H1 (cell line): Measurements from ENCODE around the gene LHPP. TPM values are rescaled to one million over a fixed set of nuclear protein-coding genes. Genes with fewer than 3 reads are reported as not detected.
"Not testable (repeated sequence)": the region's sequence is repeated elsewhere in the genome, so short reads cannot be mapped to it uniquely, and the experiment has no call there.

Experiments
- CTCF ChIA-PET: fragments of 300-600 bp; sonication (Branson Sonifier 250); formaldehyde crosslinking; loops from one replicate; lab custom pipeline; 2021; ENCODE audit not compliant: partially characterized antibody; lab: Charles Lee
- POLR2A ChIA-PET: fragments of 300-600 bp; sonication (Branson Sonifier 250); formaldehyde crosslinking; loops from one replicate; lab custom pipeline; 2021; ENCODE audit warnings: inconsistent platforms; ENCODE audit not compliant: partially characterized antibody; lab: Charles Lee
- DNase-seq, 2 experiments: peaks; one replicate each; pipeline versions ENCODE4 v3.0.0 to v3.0.0-alpha.2; 2010 to 2022; ENCODE audit warnings: low spot score in 2 of 2, low read depth in 1 of 2, mixed read lengths in 1 of 2
- FAIRE-seq: peaks from 2 replicates; lab custom pipeline; 2011; peaks lifted over from hg19 to GRCh38; lab: Jason Lieb, UNC
- H2AFZ ChIP-seq: 2 replicates; pipeline ENCODE4 v1.8.1; 2012; ENCODE audit warnings: low read length, inconsistent platforms
- H2AK5ac ChIP-seq: 2 replicates; pipeline ENCODE4 v1.6.1; 2013; ENCODE audit warnings: low read depth, low read length
- H2BK120ac ChIP-seq: replicated peaks from 2 replicates; pipeline ENCODE3; 2013; ENCODE audit warnings: low read depth, low read length, inconsistent platforms
- H2BK12ac ChIP-seq: 2 replicates; pipeline ENCODE4 v1.6.1; 2013; ENCODE audit warnings: low read depth, low read length
- H2BK15ac ChIP-seq: 2 replicates; pipeline ENCODE4 v1.6.1; 2013; ENCODE audit warnings: low read length
- H2BK20ac ChIP-seq: 2 replicates; pipeline ENCODE4 v1.6.1; 2013; ENCODE audit warnings: low read length
- H2BK5ac ChIP-seq: 2 replicates; pipeline ENCODE4 v1.6.1; 2013; ENCODE audit warnings: low read depth, low read length
- H3K14ac ChIP-seq: 2 replicates; pipeline ENCODE4 v1.6.1; 2013; ENCODE audit warnings: inconsistent platforms; ENCODE audit not compliant: insufficient read length
- H3K18ac ChIP-seq: 2 replicates; pipeline ENCODE4 v1.6.1; 2013; ENCODE audit warnings: low read length; ENCODE audit errors: extremely low read depth
- H3K23ac ChIP-seq: 2 replicates; pipeline ENCODE4 v1.6.1; 2013; ENCODE audit warnings: inconsistent platforms; ENCODE audit not compliant: insufficient read length
- H3K23me2 ChIP-seq: 2 replicates; pipeline ENCODE4 v1.6.1; 2013; ENCODE audit warnings: low read depth, low read length
- H3K27ac ChIP-seq: 2 replicates; pipeline ENCODE4 v1.6.1; 2011; ENCODE audit warnings: low read depth, low read length, inconsistent platforms
- H3K27me3 ChIP-seq, 4 experiments: replicated peaks in 1 of 4; 1 replicate in 1 of 4; 2 replicates in 3 of 4; pipeline versions ENCODE4 v1.6.1 to v1.8.1; 2011 to 2013; ENCODE audit warnings: low read length in 3 of 4, mild to moderate bottlenecking in 3 of 4, inconsistent platforms in 2 of 4, mixed read lengths in 2 of 4, moderate library complexity in 1 of 4; ENCODE audit not compliant: control insufficient read depth in 3 of 4, insufficient read depth in 3 of 4; ENCODE audit errors: extremely low read depth in 1 of 4
- H3K36me3 ChIP-seq, 4 experiments: 2 replicates each; pipeline versions ENCODE4 v1.6.1 to v1.8.1; 2011 to 2013; ENCODE audit warnings: mild to moderate bottlenecking in 4 of 4, low read length in 3 of 4, moderate library complexity in 2 of 4, control low read depth in 1 of 4, inconsistent platforms in 1 of 4; ENCODE audit not compliant: insufficient read depth in 4 of 4, control insufficient read depth in 2 of 4
- H3K4ac ChIP-seq: replicated peaks from 2 replicates; pipeline ENCODE3; 2013; ENCODE audit warnings: low read length, low read depth, mixed read lengths, inconsistent platforms; ENCODE audit not compliant: insufficient read length
- H3K4me1 ChIP-seq, 4 experiments: replicated peaks in 1 of 4; 1 replicate in 1 of 4; 2 replicates in 3 of 4; pipeline versions ENCODE4 v1.6.1 to v1.8.1; 2011 to 2013; ENCODE audit warnings: low read length in 3 of 4, inconsistent platforms in 2 of 4, mixed read lengths in 1 of 4; ENCODE audit not compliant: insufficient read depth in 4 of 4, control insufficient read depth in 3 of 4
- H3K4me2 ChIP-seq, 2 experiments: 2 replicates each; pipeline versions ENCODE4 v1.6.1 to v1.8.1; 2011 to 2013; ENCODE audit warnings: low read depth in 2 of 2, low read length in 2 of 2, control low read depth in 1 of 2, inconsistent platforms in 1 of 2, mild to moderate bottlenecking in 1 of 2; ENCODE audit not compliant: insufficient read depth in 1 of 2
- H3K4me3 ChIP-seq, 4 experiments: fragments of 200-600, 300-600 bp in 1 of 4; sonication (generic), shearing (Covaris generic), sonication (Bioruptor Twin) in 1 of 4; 2 replicates each; pipeline versions ENCODE4 v1.5.1 to v1.8.1; 2011 to 2016; ENCODE audit warnings: low read length in 4 of 4, low read depth in 3 of 4, control low read depth in 2 of 4, inconsistent platforms in 2 of 4, mild to moderate bottlenecking in 2 of 4, mixed read lengths in 1 of 4, moderate library complexity in 1 of 4; ENCODE audit not compliant: insufficient read depth in 2 of 4; ENCODE audit errors: extremely low read depth in 1 of 4
- H3K56ac ChIP-seq: replicated peaks from 2 replicates; pipeline ENCODE3; 2013; ENCODE audit warnings: low read depth, mild to moderate bottlenecking, mixed read lengths, low read length, inconsistent platforms; ENCODE audit not compliant: insufficient read length
- H3K79me1 ChIP-seq: 2 replicates; pipeline ENCODE4 v1.6.1; 2013; ENCODE audit warnings: low read depth, low read length, control low read depth
- H3K79me2 ChIP-seq, 2 experiments: 2 replicates each; pipeline versions ENCODE4 v1.6.1 to v1.8.1; 2012 to 2013; ENCODE audit warnings: low read length in 2 of 2, mild to moderate bottlenecking in 2 of 2, inconsistent platforms in 1 of 2; ENCODE audit not compliant: insufficient read depth in 2 of 2, control insufficient read depth in 1 of 2
- H3K9ac ChIP-seq, 4 experiments: replicated peaks in 1 of 4; 1 replicate in 1 of 4; 2 replicates in 3 of 4; pipeline versions ENCODE4 v1.6.1 to v1.8.1; 2011 to 2013; ENCODE audit warnings: low read depth in 3 of 4, low read length in 3 of 4, control low read depth in 2 of 4, mild to moderate bottlenecking in 2 of 4, moderate library complexity in 2 of 4, inconsistent platforms in 1 of 4; ENCODE audit errors: extremely low read depth in 1 of 4
- H3K9me3 ChIP-seq, 2 experiments: 2 replicates each; pipeline versions ENCODE4 v1.6.1 to v1.8.1; 2012 to 2013; ENCODE audit warnings: mild to moderate bottlenecking in 2 of 2, moderate library complexity in 2 of 2, control low read depth in 1 of 2, inconsistent platforms in 1 of 2, low read depth in 1 of 2, low read length in 1 of 2, mixed read lengths in 1 of 2; ENCODE audit not compliant: insufficient read depth in 2 of 2
- H4K20me1 ChIP-seq, 2 experiments: replicated peaks in 1 of 2; 2 replicates each; pipeline versions ENCODE3 to v1.8.1; 2011 to 2013; ENCODE audit warnings: inconsistent platforms in 2 of 2, low read length in 2 of 2, mild to moderate bottlenecking in 1 of 2; ENCODE audit not compliant: insufficient read depth in 2 of 2, control insufficient read depth in 1 of 2
- H4K5ac ChIP-seq: 2 replicates; pipeline ENCODE4 v1.6.1; 2013; ENCODE audit warnings: low read length, low read depth, mixed read lengths, inconsistent platforms; ENCODE audit not compliant: insufficient read length
- H4K8ac ChIP-seq: 2 replicates; pipeline ENCODE4 v1.8.0; 2013; ENCODE audit warnings: mild to moderate bottlenecking, moderate library complexity, low read length, inconsistent platforms; ENCODE audit not compliant: insufficient read depth; ENCODE audit errors: extremely low read depth
- H4K91ac ChIP-seq: replicated peaks from 2 replicates; pipeline ENCODE3; 2013; ENCODE audit warnings: low read length, mixed read lengths, inconsistent platforms; ENCODE audit not compliant: insufficient read length
- WGBS, 2 experiments: shearing (Covaris generic) in 1 of 2; methylation state at CpG; one replicate each; pipeline versions ENCODE4 v1.1.6 to v1.1.7; 2013 to 2015; ENCODE audit warnings: low lambda C conversion rate in 2 of 2, mixed read lengths in 2 of 2, inconsistent platforms in 1 of 2, low coverage in 1 of 2, missing lambda C conversion rate in 1 of 2; ENCODE audit not compliant: insufficient replicate concordance in 2 of 2, insufficient coverage in 1 of 2, insufficient read length in 1 of 2; ENCODE audit errors: extremely low coverage in 1 of 2, missing lambda C conversion rate in 1 of 2; 5-methylcytosine and 5-hydroxymethylcytosine counted together
- polyA plus RNA-seq, 7 experiments: library from polyadenylated mRNA; depleted of rRNA in 3 of 7; stranded (reverse) in 5 of 7; unstranded in 2 of 7; fragments of >200 nt in 5 of 7; fragments of 200-250 nt in 2 of 7; gene quantifications; 1 replicate in 5 of 7; 2 replicates in 1 of 7; 4 replicates in 1 of 7; pipeline versions ENCODE4 v1.2.1 to v1.2.3, GENCODE V29; 2011 to 2013; ENCODE audit warnings: missing spikeins in 2 of 7, mixed read lengths in 2 of 7
- total RNA-seq: library from RNA; stranded (reverse); fragmentation: NEBNext Ultra II Directional; extraction: Animal tissue kit (Norgen Biotek cat#: 25700); gene quantifications from 2 replicates; pipeline ENCODE4 v1.2.1, GENCODE V29; 2021

Gene LHPP
- total and polyA plus RNA-seq, 2 of the 8 experiments (the other 6 are each of a cell fraction or from before 2014, with no cell fraction given), result 26.0 to 45.0 TPM

GRCh38 chr10:124588341-124588735 is 126.7 kb downstream of the LHPP start:
- H2BK15ac ChIP-seq, H3K27ac ChIP-seq, H3K4ac ChIP-seq, FAIRE-seq, H4K8ac ChIP-seq, H3K56ac ChIP-seq, H2BK20ac ChIP-seq, H4K20me1 ChIP-seq, H3K14ac ChIP-seq, H2AK5ac ChIP-seq, DNase-seq, H3K36me3 ChIP-seq, H3K4me1 ChIP-seq, H3K9me3 ChIP-seq, H2BK12ac ChIP-seq, H3K23ac ChIP-seq, H3K79me2 ChIP-seq, H3K27me3 ChIP-seq, H3K9ac ChIP-seq, H3K4me3 ChIP-seq, H2BK120ac ChIP-seq, H3K4me2 ChIP-seq, H3K23me2 ChIP-seq, POLR2A ChIA-PET, H2BK5ac ChIP-seq, H4K5ac ChIP-seq, H3K18ac ChIP-seq, H3K79me1 ChIP-seq, H4K91ac ChIP-seq, H2AFZ ChIP-seq: not testable (repeated sequence)
- WGBS, 2 experiments, result 94% methylated on average over 6 of the region's 6 CpGs; no CpG with 5 or more reads in 1 of the 2 experiments
- CTCF ChIA-PET, result interaction anchor here (1.5 to 2.0 kb wide), 2 partner anchors 12 to 16 kb away, joined by 3 to 6 read pairs; no protein-coding TSS in a partner anchor
